ENCODE results near the gene DCDC2. TPM values are rescaled to one million over a fixed set of nuclear protein-coding genes. Genes with fewer than 3 reads are reported as not detected.
"Not testable (repeated sequence)": the region's sequence is repeated elsewhere in the genome, so short reads cannot be mapped to it uniquely, and the experiment has no call there.

Gene DCDC2
- total RNA-seq, 1 donor from 2014 or later: 0.13 TPM

DNA sequence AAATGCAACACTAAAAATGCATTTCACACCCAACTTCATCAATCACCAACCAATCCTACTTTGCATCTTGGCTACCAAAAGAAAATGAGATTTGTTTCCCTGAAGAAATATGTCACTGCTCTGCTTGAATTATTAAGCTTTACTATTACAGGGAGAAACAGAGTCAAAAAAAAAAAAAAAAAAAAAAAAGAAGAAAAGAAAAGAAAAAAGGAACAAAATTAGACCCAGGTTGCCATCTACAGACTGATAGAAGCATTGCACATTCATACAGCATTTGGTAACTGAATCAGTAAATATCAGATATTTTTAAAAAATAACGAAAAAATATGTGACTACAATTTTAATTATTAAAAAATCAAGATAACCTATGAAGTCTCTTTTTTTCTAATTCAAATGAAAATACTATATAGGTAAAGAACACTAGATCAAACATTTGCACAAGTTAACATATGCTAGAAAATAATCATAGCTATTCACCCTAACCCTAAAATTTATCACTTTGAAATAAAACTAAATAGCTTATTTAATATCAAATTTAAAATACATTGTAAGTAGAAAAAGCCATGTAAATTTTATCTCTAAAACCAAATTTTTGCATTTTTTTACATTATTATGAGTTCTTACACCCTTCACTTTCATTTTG, 83.3 kb downstream of the DCDC2 start:
- H3K27ac Mint-ChIP-seq (ENCODE audit: unreplicated experiment): no peak overlapping the region
- H3K36me3 Mint-ChIP-seq (ENCODE audit: low read depth, unreplicated experiment): no peaks in the 10 kb centered on the region
- no peak for DNase-seq (ENCODE audit: low spot score)
- TF ChIP-seq CTCF (IDR thresholded peaks at IDR 0.05; ENCODE audit: unreplicated experiment): peak; percentile 64
- no peaks in the 10 kb centered on the region for H3K4me1 Mint-ChIP-seq (ENCODE audit: unreplicated experiment)
- H3K27me3 Mint-ChIP-seq (ENCODE audit: unreplicated experiment): no peaks in the 10 kb centered on the region
- H3K9me3 Mint-ChIP-seq (ENCODE audit: unreplicated experiment): no peaks in the 10 kb centered on the region
- no peak overlapping the region for H3K4me3 Mint-ChIP-seq (ENCODE audit: unreplicated experiment)

GRCh38 chr6:24273096-24273870, 84.6 kb downstream of the DCDC2 start:
- Mint-ChIP-seq H3K4me3 (ENCODE audit: unreplicated experiment) (no peak overlapping the region), H3K36me3 (ENCODE audit: low read depth, unreplicated experiment) (no peaks in the 10 kb centered on the region), H3K9me3 (ENCODE audit: unreplicated experiment) (no peaks in the 10 kb centered on the region), H3K27me3 (ENCODE audit: unreplicated experiment) (no peaks in the 10 kb centered on the region), H3K4me1 (ENCODE audit: unreplicated experiment) (no peaks in the 10 kb centered on the region), H3K27ac (ENCODE audit: unreplicated experiment) (no peak overlapping the region)
- TF ChIP-seq CTCF (IDR thresholded peaks at IDR 0.05; ENCODE audit: unreplicated experiment): no peak
- DNase-seq (ENCODE audit: low spot score): no peak

GRCh38 chr6:24272553-24272952, 85.3 kb downstream of the DCDC2 start:
- no peak overlapping the region for H3K27ac Mint-ChIP-seq (ENCODE audit: unreplicated experiment)
- DNase-seq (ENCODE audit: low spot score): no peak

GRCh38 chr6:24272148-24272547, 85.7 kb downstream of the DCDC2 start:
- Mint-ChIP-seq H3K9me3 (ENCODE audit: unreplicated experiment) (no peaks in the 10 kb centered on the region), H3K4me3 (ENCODE audit: unreplicated experiment) (no peak overlapping the region), H3K27me3 (ENCODE audit: unreplicated experiment) (no peaks in the 10 kb centered on the region), H3K4me1 (ENCODE audit: unreplicated experiment) (no peaks in the 10 kb centered on the region), H3K27ac (ENCODE audit: unreplicated experiment) (no peak overlapping the region), H3K36me3 (ENCODE audit: low read depth, unreplicated experiment) (no peaks in the 10 kb centered on the region)
- DNase-seq (ENCODE audit: low spot score): no peak
- TF ChIP-seq CTCF (IDR thresholded peaks at IDR 0.05; ENCODE audit: unreplicated experiment): no peak

More at GRCh38 chr6:24272553-24272952, 85.3 kb downstream of the DCDC2 start:
- no peak for TF ChIP-seq CTCF (IDR thresholded peaks at IDR 0.05; ENCODE audit: unreplicated experiment)
- Mint-ChIP-seq H3K4me1 (ENCODE audit: unreplicated experiment) (no peaks in the 10 kb centered on the region), H3K9me3 (ENCODE audit: unreplicated experiment) (no peaks in the 10 kb centered on the region), H3K36me3 (ENCODE audit: low read depth, unreplicated experiment) (no peaks in the 10 kb centered on the region), H3K27me3 (ENCODE audit: unreplicated experiment) (no peaks in the 10 kb centered on the region), H3K4me3 (ENCODE audit: unreplicated experiment) (no peak overlapping the region)

- TF ChIP-seq CTCF (IDR thresholded peaks at IDR 0.05; ENCODE audit: unreplicated experiment): no peak
- Mint-ChIP-seq H3K36me3 (ENCODE audit: low read depth, unreplicated experiment) (no peaks in the 10 kb centered on the region), H3K4me1 (ENCODE audit: unreplicated experiment) (no peaks in the 10 kb centered on the region), H3K27ac (ENCODE audit: unreplicated experiment) (no peak overlapping the region), H3K4me3 (ENCODE audit: unreplicated experiment) (no peak overlapping the region), H3K9me3 (ENCODE audit: unreplicated experiment) (no peaks in the 10 kb centered on the region), H3K27me3 (ENCODE audit: unreplicated experiment) (no peaks in the 10 kb centered on the region)
- no peak for DNase-seq (ENCODE audit: low spot score)
These were observed 87.8 kb downstream of the DCDC2 start for GRCh38 chr6:24270011-24270410.

DNA sequence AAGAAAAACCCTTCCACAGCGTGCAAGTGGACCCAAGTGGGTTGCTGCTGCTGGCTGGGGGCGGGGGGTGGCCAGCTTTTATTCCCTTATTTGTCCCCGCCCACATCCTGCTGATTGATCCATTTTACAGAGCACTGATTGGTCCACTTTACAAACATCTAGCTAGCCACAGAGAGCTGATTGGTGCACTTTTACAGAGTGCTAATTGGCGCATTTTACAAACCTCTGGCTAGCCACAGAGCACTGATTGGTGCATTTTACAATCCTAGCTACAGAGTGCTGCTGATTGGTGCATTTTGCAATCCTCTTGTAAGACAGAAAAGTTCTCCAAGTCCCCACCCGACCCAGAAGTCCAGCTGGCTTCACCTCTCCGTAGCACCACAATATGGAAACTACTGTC, 99.6 kb downstream of the DCDC2 start:
- H3K27ac Mint-ChIP-seq (ENCODE audit: unreplicated experiment); H3K9me3 Mint-ChIP-seq (ENCODE audit: unreplicated experiment); H3K27me3 Mint-ChIP-seq (ENCODE audit: unreplicated experiment); DNase-seq (ENCODE audit: low spot score); H3K4me3 Mint-ChIP-seq (ENCODE audit: unreplicated experiment); H3K4me1 Mint-ChIP-seq (ENCODE audit: unreplicated experiment); H3K36me3 Mint-ChIP-seq (ENCODE audit: low read depth, unreplicated experiment): not testable (repeated sequence)
